ENCODE data around the gene LRMDA.

LRMDA gene

GRCh38 chr10:75880031-75880775 is 448.8 kb downstream of the LRMDA start:
- no peaks in the 10 kb centered on the region for H3K27me3 ChIP-seq (ENCODE audit: insufficient read depth, low read length, poor library complexity)
- H4K20me1 ChIP-seq (ENCODE audit: insufficient read depth, low read length): no peaks in the 10 kb centered on the region
- DNase-seq (no peak), ATAC-seq (ENCODE audit: insufficient read depth, low read depth) (no peak)
- no peak overlapping the region for H2AFZ ChIP-seq (ENCODE audit: low read depth, low read length)
- TF ChIP-seq CTCF (IDR thresholded peaks at IDR 0.05; ENCODE audit: borderline replicate concordance, extremely low read depth, low read length, poor library complexity, severe bottlenecking) (no peak), EZH2 (IDR thresholded peaks at IDR 0.05; ENCODE audit: borderline replicate concordance, low read depth, low read length, severe bottlenecking) (no peak)
- no peak overlapping the region for H3K4me2 ChIP-seq (ENCODE audit: insufficient read depth, low read length)
- H3K36me3 ChIP-seq (ENCODE audit: insufficient read depth, low read length): no peaks in the 10 kb centered on the region
- no peak overlapping the region for H3K4me3 ChIP-seq (ENCODE audit: low read depth in 1 of 2, low read length in 2 of 2)
- H3K4me1 ChIP-seq (ENCODE audit: insufficient read depth, low read length): no peaks in the 10 kb centered on the region
- H3K9me3 ChIP-seq (ENCODE audit: insufficient read depth, low read length, severe bottlenecking): no peaks in the 10 kb centered on the region
- H3K79me2 ChIP-seq (ENCODE audit: insufficient read depth, low read length): no peaks in the 10 kb centered on the region
- no peak overlapping the region for H3K27ac ChIP-seq (ENCODE audit: low read length)
- no peak overlapping the region for H3K9ac ChIP-seq (ENCODE audit: low read depth, low read length)

GRCh38 chr10:75883081-75884072 is 452.0 kb downstream of the LRMDA start:
- TF ChIP-seq EZH2 (IDR thresholded peaks at IDR 0.05; ENCODE audit: borderline replicate concordance, low read depth, low read length, severe bottlenecking) (no peak), CTCF (IDR thresholded peaks at IDR 0.05; ENCODE audit: borderline replicate concordance, extremely low read depth, low read length, poor library complexity, severe bottlenecking) (no peak)
- Histone ChIP-seq H3K9me3 (ENCODE audit: insufficient read depth, low read length, severe bottlenecking) (no peaks in the 10 kb centered on the region), H3K4me3 (ENCODE audit: low read depth in 1 of 2, low read length in 2 of 2) (no peak overlapping the region), H3K4me2 (ENCODE audit: insufficient read depth, low read length) (no peak overlapping the region), H3K36me3 (ENCODE audit: insufficient read depth, low read length) (no peaks in the 10 kb centered on the region), H2AFZ (ENCODE audit: low read depth, low read length) (no peak overlapping the region), H3K9ac (ENCODE audit: low read depth, low read length) (no peak overlapping the region), H3K27me3 (ENCODE audit: insufficient read depth, low read length, poor library complexity) (no peaks in the 10 kb centered on the region), H3K79me2 (ENCODE audit: insufficient read depth, low read length) (no peaks in the 10 kb centered on the region), H3K27ac (ENCODE audit: low read length) (no peak overlapping the region), H4K20me1 (ENCODE audit: insufficient read depth, low read length) (no peaks in the 10 kb centered on the region), H3K4me1 (ENCODE audit: insufficient read depth, low read length) (no peaks in the 10 kb centered on the region)
- ATAC-seq (ENCODE audit: insufficient read depth, low read depth) (no peak), DNase-seq (no peak)

GRCh38 chr10:75884808-75885207 is 453.4 kb downstream of the LRMDA start:
- Histone ChIP-seq H3K79me2 (ENCODE audit: insufficient read depth, low read length) (no peaks in the 10 kb centered on the region), H3K9me3 (ENCODE audit: insufficient read depth, low read length, severe bottlenecking) (no peaks in the 10 kb centered on the region), H3K27me3 (ENCODE audit: insufficient read depth, low read length, poor library complexity) (no peaks in the 10 kb centered on the region), H4K20me1 (ENCODE audit: insufficient read depth, low read length) (no peaks in the 10 kb centered on the region), H3K27ac (ENCODE audit: low read length) (no peak overlapping the region), H3K36me3 (ENCODE audit: insufficient read depth, low read length) (no peaks in the 10 kb centered on the region), H3K4me1 (ENCODE audit: insufficient read depth, low read length) (no peaks in the 10 kb centered on the region), H3K9ac (ENCODE audit: low read depth, low read length) (no peak overlapping the region), H3K4me2 (ENCODE audit: insufficient read depth, low read length) (no peak overlapping the region), H2AFZ (ENCODE audit: low read depth, low read length) (no peak overlapping the region), H3K4me3 (ENCODE audit: low read depth in 1 of 2, low read length in 2 of 2) (no peak overlapping the region)
- TF ChIP-seq EZH2 (IDR thresholded peaks at IDR 0.05; ENCODE audit: borderline replicate concordance, low read depth, low read length, severe bottlenecking) (no peak), CTCF (IDR thresholded peaks at IDR 0.05; ENCODE audit: borderline replicate concordance, extremely low read depth, low read length, poor library complexity, severe bottlenecking) (no peak)
- ATAC-seq (ENCODE audit: insufficient read depth, low read depth): no peak
- no peak for DNase-seq

Measured in DND-41 (cell line).